Upper lobe of right lung (tissue), 1 donor: ENCODE measurements around the gene ESRRB. TPM values are rescaled to one million over a fixed set of nuclear protein-coding genes. Genes with fewer than 3 reads are reported as not detected.

Experiments
- ATAC-seq: fragments of 200-7000 bp; cut with Tn5 transposase; one replicate; pipeline ENCODE4 v1.9.1; 2020; ENCODE audit warnings: mild to moderate bottlenecking, moderate library complexity
- DNase-seq: peaks from one replicate; pipeline ENCODE4 v3.0.0-alpha.2; 2020
- H3K27ac ChIP-seq: fragments of 200-600 bp; one replicate; pipeline ENCODE4 v1.8.0; 2022
- H3K27me3 ChIP-seq: fragments of 200-600 bp; one replicate; pipeline ENCODE4 v1.8.0; 2022; ENCODE audit warnings: mild to moderate bottlenecking
- H3K36me3 ChIP-seq: fragments of 200-600 bp; one replicate; pipeline ENCODE4 v1.8.0; 2022
- H3K4me1 ChIP-seq: fragments of 200-600 bp; one replicate; pipeline ENCODE4 v1.8.0; 2022
- H3K4me3 ChIP-seq: fragments of 200-600 bp; one replicate; pipeline ENCODE4 v1.8.0; 2022; ENCODE audit warnings: mild to moderate bottlenecking
- H3K9me3 ChIP-seq: fragments of 200-600 bp; one replicate; pipeline ENCODE4 v1.8.0; 2022
- intact Hi-C: fragments of 100-400 bp; cut with DNase I; formaldehyde crosslinking; loops from one replicate; pipeline ENCODE4 v1.11.0; 2022
- total RNA-seq: library from RNA; stranded (reverse); fragmentation: NEBNext Ultra II Directional; extraction: Animal tissue kit (Norgen Biotek cat#: 25700); gene quantifications from one replicate; pipeline ENCODE4 v1.2.1, GENCODE V29; 2021
- TF ChIP-seq, protein P1 (sequence below): fragments of 200-600 bp; IDR thresholded peaks from one replicate; pipeline ENCODE4 v1.8.0; 2022; ENCODE audit warnings: antibody characterized with exemption
- donor health status: DM: no; HTN: yes; CAD: no; lungs with severe emphysema.

Gene ESRRB
- total RNA-seq, 1 donor from 2014 or later, result not detected

DNA sequence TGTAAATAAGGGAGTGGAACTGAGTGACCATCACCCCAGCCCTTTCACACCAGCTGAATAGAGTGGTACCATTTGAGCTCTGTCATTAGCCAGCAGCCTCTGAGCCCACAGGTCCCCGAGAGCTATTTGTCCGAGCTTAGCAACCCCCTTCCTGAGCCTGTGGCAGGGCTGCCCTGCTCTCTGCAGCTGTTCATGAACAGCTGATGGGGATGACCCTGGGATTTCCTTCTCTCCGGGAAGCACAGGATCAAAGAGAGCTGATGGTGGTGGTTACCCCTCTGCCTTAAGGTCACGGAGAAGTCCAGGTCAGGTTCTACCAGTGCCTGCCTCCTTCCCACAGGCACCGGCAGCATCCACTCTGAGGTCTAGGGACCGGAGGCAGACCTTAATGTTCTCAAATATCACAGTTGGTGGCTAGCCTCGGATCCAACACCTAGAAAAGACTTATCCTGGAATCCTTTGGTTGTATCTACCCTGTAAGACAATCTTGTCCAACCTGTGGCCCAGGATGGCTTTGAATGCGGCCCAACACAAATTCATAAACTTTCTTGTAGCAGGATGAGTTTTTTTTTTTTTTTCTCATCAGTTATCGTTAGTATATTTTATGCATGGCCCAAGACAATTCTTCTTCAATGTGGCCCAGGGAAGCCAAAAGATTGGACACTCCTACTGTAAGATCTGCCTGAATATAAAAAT, 81.1 kb downstream of the ESRRB start:
- Histone ChIP-seq H3K9me3 (no peaks in the 10 kb centered on the region), H3K4me3 (no peak overlapping the region), H3K27me3 (no peaks in the 10 kb centered on the region), H3K27ac (no peak overlapping the region), H3K36me3 (no peaks in the 10 kb centered on the region), H3K4me1 (no peaks in the 10 kb centered on the region)
- DNase-seq (no peak), ATAC-seq (no peak)
- intact Hi-C loops, result no loop called here
- TF ChIP-seq, protein P1, sequence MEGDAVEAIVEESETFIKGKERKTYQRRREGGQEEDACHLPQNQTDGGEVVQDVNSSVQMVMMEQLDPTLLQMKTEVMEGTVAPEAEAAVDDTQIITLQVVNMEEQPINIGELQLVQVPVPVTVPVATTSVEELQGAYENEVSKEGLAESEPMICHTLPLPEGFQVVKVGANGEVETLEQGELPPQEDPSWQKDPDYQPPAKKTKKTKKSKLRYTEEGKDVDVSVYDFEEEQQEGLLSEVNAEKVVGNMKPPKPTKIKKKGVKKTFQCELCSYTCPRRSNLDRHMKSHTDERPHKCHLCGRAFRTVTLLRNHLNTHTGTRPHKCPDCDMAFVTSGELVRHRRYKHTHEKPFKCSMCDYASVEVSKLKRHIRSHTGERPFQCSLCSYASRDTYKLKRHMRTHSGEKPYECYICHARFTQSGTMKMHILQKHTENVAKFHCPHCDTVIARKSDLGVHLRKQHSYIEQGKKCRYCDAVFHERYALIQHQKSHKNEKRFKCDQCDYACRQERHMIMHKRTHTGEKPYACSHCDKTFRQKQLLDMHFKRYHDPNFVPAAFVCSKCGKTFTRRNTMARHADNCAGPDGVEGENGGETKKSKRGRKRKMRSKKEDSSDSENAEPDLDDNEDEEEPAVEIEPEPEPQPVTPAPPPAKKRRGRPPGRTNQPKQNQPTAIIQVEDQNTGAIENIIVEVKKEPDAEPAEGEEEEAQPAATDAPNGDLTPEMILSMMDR, result no peak

GRCh38 chr14:76457841-76458240, 81.9 kb downstream of the ESRRB start:
- H3K4me1 ChIP-seq, result no peaks in the 10 kb centered on the region
- H3K4me3 ChIP-seq, result no peak overlapping the region
- no peak overlapping the region for H3K27ac ChIP-seq
- TF ChIP-seq, protein P1, result no peak
- H3K27me3 ChIP-seq, result no peaks in the 10 kb centered on the region
- DNase-seq (no peak), ATAC-seq (no peak)
- H3K9me3 ChIP-seq, result no peaks in the 10 kb centered on the region
- intact Hi-C loops, result no loop called here
- H3K36me3 ChIP-seq, result no peaks in the 10 kb centered on the region

DNA sequence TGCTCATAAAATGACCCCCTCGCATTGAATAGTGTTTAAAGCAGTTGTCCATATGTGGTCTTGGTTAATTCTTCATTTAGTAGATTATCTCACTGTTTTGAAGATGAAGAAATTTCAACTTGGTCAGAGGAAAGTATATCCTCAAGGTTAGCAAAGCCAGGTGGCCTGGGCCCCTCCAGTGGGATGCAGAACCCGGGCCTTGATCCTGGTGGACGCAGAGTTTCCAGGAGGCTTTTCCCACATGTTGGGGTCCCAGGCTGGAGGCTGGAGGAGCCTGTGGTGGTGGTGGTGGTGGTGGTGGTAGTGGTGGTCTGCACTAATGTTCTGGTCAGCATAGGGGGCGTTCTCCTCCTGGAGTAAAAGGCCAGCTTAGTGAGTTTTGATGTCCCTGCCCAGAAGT, 85.9 kb downstream of the ESRRB start:
- ATAC-seq (no peak), DNase-seq (no peak)
- Histone ChIP-seq H3K27me3 (no peaks in the 10 kb centered on the region), H3K36me3 (no peaks in the 10 kb centered on the region), H3K4me1 (no peaks in the 10 kb centered on the region), H3K9me3 (no peaks in the 10 kb centered on the region), H3K27ac (no peak overlapping the region), H3K4me3 (no peak overlapping the region)
- TF ChIP-seq, protein P1, result no peak
- intact Hi-C loops, result no loop called here

- no peak for ATAC-seq
- Histone ChIP-seq H3K4me1 (no peaks in the 10 kb centered on the region), H3K27me3 (no peaks in the 10 kb centered on the region), H3K36me3 (no peaks in the 10 kb centered on the region), H3K27ac (no peak overlapping the region), H3K9me3 (no peaks in the 10 kb centered on the region), H3K4me3 (no peak overlapping the region)
- no peak for DNase-seq
- TF ChIP-seq, protein P1, result no peak
- intact Hi-C loops, result no loop called here
These were observed 86.4 kb downstream of the ESRRB start for GRCh38 chr14:76462330-76462729.

- TF ChIP-seq, protein P1, result no peak
- no peaks in the 10 kb centered on the region for H3K4me1 ChIP-seq
- H3K4me3 ChIP-seq, result no peak overlapping the region
- no peak for DNase-seq
- no peaks in the 10 kb centered on the region for H3K36me3 ChIP-seq
- no peak for ATAC-seq
- intact Hi-C loops, result no loop called here
- H3K27me3 ChIP-seq, result no peaks in the 10 kb centered on the region
- H3K9me3 ChIP-seq, result no peaks in the 10 kb centered on the region
- H3K27ac ChIP-seq, result no peak overlapping the region
These were observed 87.2 kb downstream of the ESRRB start for GRCh38 chr14:76463105-76463504.

DNA sequence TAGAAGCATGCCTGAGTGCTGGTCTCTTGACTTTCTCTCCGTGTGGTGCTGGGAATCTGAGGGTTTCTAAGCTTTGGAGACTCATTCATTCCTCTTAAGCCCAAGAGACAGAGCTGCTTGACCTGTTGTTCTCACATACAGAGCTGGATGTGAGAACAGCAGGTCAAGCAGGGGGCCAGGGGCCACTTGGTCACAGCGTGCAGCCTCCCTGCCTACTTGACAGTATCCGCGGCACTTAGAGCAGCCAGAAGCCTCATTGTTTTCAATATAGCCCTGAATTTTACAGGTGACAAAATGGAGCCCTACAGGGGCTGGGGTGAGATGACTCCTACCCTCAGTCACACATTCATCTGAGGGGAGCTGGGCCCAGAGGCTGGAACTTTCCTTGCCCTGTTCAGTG, 88.9 kb downstream of the ESRRB start:
- TF ChIP-seq, protein P1, result no peak
- intact Hi-C loops, result no loop called here

More for the DNA sequence above, 88.9 kb downstream of the ESRRB start:
- no peaks in the 10 kb centered on the region for H3K27me3 ChIP-seq
- ATAC-seq (no peak), DNase-seq (no peak)
- H3K36me3 ChIP-seq, result no peaks in the 10 kb centered on the region
- H3K4me3 ChIP-seq, result no peak overlapping the region
- no peaks in the 10 kb centered on the region for H3K9me3 ChIP-seq
- no peak overlapping the region for H3K27ac ChIP-seq
- no peaks in the 10 kb centered on the region for H3K4me1 ChIP-seq
